ENCODE results near the gene GTPBP6.
"Not testable (repeated sequence)": the region's sequence is repeated elsewhere in the genome, so short reads cannot be mapped to it uniquely, and the experiment has no call there.

The GTPBP6 gene

GRCh38 chrX:311156-312129 is 7.2 kb downstream of the GTPBP6 start:
- no peak for DNase-seq (ENCODE audit: insufficient read length, low spot score)
- TF ChIP-seq POLR2A (IDR thresholded peaks at IDR 0.05; ENCODE audit: low read depth, low read length) = no peak
- no peak for FAIRE-seq

DNA sequence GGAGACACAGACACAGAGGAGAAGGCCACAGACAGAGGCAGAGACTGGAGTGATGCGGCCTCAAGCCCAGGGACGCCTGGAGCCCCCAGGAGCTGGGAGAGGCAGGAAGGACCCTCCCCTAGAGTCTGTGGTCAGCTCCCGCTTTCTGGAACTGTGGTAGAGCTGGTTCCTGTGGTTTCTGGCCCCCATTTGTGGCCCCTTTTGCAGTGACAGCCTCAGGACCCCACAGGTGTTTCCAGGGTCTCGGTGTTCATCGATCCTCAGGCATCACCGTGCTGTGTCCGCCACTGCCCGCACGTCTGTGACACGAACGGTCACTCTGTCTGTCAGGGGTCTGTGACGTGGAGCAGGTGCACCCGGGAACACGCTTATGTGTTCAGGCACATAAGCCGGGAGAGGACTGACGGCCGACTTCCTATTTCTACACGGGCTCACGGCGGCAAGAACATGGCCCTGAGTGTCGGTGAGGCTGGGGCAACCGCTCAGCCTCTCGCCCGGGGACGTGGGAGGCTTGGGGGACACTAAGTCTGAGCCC is 7.9 kb downstream of the GTPBP6 start:
- DNase-seq (ENCODE audit: insufficient read length, low spot score) (no peak), FAIRE-seq (no peak)

DNA sequence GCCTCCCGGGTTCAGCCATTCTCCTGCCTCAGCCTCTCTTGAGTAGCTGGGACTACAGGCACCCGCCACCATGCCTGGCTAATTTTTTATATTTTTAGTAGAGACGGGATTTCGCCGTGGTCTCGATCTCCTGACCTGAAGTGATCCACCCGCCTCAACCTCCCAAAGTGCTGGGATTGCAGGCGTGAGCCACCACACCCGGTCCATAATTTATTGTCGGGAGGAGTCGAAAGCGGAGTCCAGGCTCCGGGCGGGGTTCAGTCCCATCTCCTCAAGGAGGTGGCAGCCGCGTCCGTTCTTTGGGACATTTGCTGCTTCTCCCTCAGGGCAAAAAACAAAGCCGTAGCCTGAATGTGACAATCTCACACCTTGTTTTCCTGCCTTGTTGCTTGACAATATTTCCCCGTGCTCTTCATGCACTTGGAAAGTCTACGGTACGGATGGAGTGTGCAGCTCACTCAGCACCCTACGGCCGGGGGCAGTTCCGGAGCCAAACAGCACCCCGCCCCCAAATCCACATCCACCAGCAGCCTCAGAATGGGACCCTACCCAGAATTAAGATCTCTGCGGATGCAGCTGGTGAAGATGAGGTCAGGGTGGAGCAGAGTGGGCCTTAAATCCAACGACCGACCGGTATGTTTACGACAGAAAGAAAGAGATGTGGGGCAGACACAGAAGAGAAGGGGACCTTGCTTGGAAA is 9.6 kb downstream of the GTPBP6 start:
- no peak for FAIRE-seq
- no peak for TF ChIP-seq POLR2A (IDR thresholded peaks at IDR 0.05; ENCODE audit: low read depth, low read length)
- no peak for DNase-seq (ENCODE audit: insufficient read length, low spot score)

More for the DNA sequence above, 7.9 kb downstream of the GTPBP6 start:
- TF ChIP-seq POLR2A (IDR thresholded peaks at IDR 0.05; ENCODE audit: low read depth, low read length) = no peak

- DNase-seq (ENCODE audit: insufficient read length, low spot score) (no peak), FAIRE-seq (no peak)
- no peak for TF ChIP-seq POLR2A (IDR thresholded peaks at IDR 0.05; ENCODE audit: low read depth, low read length)
Measured at GRCh38 chrX:307261-308111, 11.1 kb downstream of the GTPBP6 start.

GRCh38 chrX:306614-307251 is 11.9 kb downstream of the GTPBP6 start:
- not testable (repeated sequence) for FAIRE-seq; DNase-seq (ENCODE audit: insufficient read length, low spot score)

DNA sequence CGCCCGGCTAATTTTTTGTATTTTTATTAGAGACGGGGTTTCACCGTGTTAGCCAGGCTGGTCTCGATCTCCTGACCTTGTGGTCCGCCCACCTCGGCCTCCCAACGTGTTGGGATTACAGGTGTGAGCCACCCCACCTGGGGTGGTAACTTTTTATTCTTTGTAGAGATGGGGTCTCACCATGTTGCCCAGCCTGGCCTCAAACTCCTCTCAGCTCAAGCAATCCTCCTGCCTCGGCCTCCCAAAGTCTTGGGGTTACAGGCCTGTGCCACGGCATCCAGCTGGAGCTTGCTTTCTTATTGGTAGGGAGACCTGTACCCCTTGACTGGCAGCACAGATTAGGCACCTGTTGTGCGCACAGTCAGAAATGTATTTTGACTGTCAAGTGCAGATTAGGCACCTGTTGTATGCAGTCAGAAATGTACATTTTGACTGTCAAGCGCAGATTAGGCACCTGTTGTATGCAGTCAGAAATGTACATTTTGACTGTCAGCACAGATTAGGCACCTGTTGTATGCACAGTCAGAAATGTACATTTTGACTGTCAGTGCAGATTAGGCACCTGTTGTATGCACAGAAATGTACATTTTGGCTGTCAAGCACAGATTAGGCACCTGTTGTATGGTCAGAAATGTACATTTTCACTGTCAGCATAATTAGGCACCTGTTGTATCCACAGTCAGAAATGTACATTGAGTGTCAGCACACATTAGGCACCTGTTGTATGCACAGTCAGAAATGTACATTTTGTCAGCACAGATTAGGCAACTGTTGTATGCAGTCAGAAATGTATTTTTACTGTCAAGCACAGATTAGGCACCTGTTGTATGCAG is 12.6 kb downstream of the GTPBP6 start:
- not testable (repeated sequence) for FAIRE-seq; DNase-seq (ENCODE audit: insufficient read length, low spot score)

DNA sequence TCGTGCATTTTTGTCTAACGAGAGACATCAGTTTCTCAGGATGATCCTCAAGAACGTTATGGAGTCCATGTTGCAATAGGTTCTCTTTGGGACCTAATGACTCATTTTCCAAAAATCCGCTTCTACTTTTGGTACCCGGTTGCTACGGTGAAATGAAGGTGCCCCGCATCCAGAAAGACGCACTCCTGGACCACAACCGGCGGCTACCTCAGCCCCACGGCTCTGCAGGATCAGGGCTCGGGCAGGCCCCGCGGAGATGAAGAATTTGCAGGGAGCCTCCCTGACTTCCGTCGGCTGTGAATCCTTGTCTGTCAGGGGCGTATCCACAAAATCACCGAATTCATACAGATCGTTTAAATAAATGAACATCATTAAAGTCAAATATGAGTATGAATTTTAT is 15.6 kb downstream of the GTPBP6 start:
- FAIRE-seq = no peak

DNA sequence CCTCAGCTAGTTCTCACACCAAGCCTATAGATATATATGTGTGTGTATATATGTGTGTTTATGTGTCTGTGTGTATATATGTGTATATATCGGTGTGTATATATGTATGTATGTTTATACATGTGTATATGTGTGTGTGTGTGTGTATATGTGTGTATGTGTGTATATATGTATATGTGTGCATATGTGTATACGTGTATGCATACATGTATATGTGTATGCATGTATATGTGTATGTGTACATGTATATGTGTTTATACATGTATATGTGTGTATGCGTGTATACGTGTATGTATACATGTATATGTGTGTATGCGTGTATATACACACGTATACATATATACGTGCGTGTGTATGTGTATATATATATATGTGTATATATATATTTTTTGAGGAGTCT is 18.3 kb downstream of the GTPBP6 start:
- FAIRE-seq = no peak
- TF ChIP-seq POLR2A (IDR thresholded peaks at IDR 0.05; ENCODE audit: low read depth, low read length) = no peak
- no peak for DNase-seq (ENCODE audit: insufficient read length, low spot score)

More for the DNA sequence above, 15.6 kb downstream of the GTPBP6 start:
- no peak for TF ChIP-seq POLR2A (IDR thresholded peaks at IDR 0.05; ENCODE audit: low read depth, low read length)
- DNase-seq (ENCODE audit: insufficient read length, low spot score) = no peak

DNA sequence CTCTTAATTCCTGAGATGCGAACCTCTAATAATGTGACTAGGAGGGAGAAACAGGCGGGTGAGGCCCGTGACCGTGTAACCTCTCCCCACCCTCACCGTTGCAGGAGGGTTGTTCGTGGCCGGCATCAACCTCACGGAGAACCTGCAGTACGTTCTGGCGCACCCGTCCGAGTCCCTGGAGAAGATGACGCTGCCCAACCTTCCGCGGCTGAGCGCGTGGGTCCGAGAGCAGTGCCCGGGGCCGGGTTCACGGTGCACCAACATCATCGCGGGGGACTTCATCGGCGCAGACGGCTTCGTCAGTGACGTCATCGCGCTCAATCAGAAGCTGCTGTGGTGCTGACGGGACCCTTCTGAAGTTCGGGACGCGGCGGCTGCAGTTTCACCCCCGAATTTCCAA is 19.6 kb downstream of the GTPBP6 start:
- FAIRE-seq = no peak
- TF ChIP-seq POLR2A (IDR thresholded peaks at IDR 0.05; ENCODE audit: low read depth, low read length) = no peak
- DNase-seq (ENCODE audit: insufficient read length, low spot score) = no peak

DNA sequence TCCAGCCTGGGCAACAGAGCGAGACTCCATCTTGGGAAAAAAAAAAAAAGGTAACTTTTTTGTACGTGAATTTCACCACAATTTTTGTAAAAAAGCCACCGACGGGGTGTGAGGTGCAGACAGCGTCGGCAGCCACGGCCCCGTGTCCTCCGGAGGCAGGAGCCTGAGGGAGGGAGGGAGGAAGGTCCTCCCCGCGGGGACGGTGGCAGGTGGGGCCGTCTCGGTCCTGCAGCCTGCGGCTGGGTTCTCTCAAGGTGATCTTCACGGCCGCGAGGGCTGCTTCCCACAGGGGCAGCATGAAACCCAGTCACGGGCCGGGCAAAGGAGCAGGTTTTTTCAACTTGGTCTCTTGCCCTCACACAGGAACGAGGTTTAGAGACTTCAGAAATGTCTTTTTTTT is 23.5 kb downstream of the GTPBP6 start:
- no peak for FAIRE-seq

GRCh38 chrX:292900-293897 is 25.4 kb downstream of the GTPBP6 start:
- TF ChIP-seq POLR2A (IDR thresholded peaks at IDR 0.05; ENCODE audit: low read depth, low read length) = no peak
- DNase-seq (ENCODE audit: insufficient read length, low spot score) (no peak), FAIRE-seq (no peak)

More for the DNA sequence above, 23.5 kb downstream of the GTPBP6 start:
- DNase-seq (ENCODE audit: insufficient read length, low spot score) = no peak
- TF ChIP-seq POLR2A (IDR thresholded peaks at IDR 0.05; ENCODE audit: low read depth, low read length) = no peak

Measured in H54 (cell line).